SK-N-SH treated with all-trans-retinoic acid at 6 μM for 48 hours (cell line): ENCODE results near the gene TEX261.

Experiments
- ARNTL ChIP-seq: fragments of 450-650 bp; formaldehyde crosslinking; IDR thresholded peaks from 2 replicates; pipeline ENCODE4 v1.5.0; 2020; ENCODE audit warnings: low read depth, mild to moderate bottlenecking, moderate library complexity, borderline replicate concordance
- ESRRG ChIP-seq: fragments of 250-450 bp; sonication (Bioruptor Pico); IDR thresholded peaks from 2 replicates; pipeline ENCODE4 v1.6.1; 2021; ENCODE audit warnings: mild to moderate bottlenecking
- OSR1 ChIP-seq: fragments of 250-450 bp; sonication (Bioruptor Pico); IDR thresholded peaks from 2 replicates; pipeline ENCODE4 v1.8.0; 2022; ENCODE audit warnings: moderate library complexity, mild to moderate bottlenecking, inconsistent platforms
- RARB ChIP-seq: fragments of 250-450 bp; sonication (Bioruptor Pico); IDR thresholded peaks from 2 replicates; pipeline ENCODE4 v1.8.0; 2021; ENCODE audit warnings: mild to moderate bottlenecking, moderate library complexity
- TCF4 ChIP-seq: fragments of 250-450 bp; sonication (Bioruptor Pico); IDR thresholded peaks from 2 replicates; pipeline ENCODE4 v1.8.0; 2021; ENCODE audit warnings: mild to moderate bottlenecking, moderate library complexity, borderline replicate concordance
- ZFP3 ChIP-seq: fragments of 250-450 bp; sonication (Bioruptor Pico); IDR thresholded peaks from 2 replicates; pipeline ENCODE4 v1.5.0; 2020; ENCODE audit warnings: mild to moderate bottlenecking, moderate library complexity

DNA sequence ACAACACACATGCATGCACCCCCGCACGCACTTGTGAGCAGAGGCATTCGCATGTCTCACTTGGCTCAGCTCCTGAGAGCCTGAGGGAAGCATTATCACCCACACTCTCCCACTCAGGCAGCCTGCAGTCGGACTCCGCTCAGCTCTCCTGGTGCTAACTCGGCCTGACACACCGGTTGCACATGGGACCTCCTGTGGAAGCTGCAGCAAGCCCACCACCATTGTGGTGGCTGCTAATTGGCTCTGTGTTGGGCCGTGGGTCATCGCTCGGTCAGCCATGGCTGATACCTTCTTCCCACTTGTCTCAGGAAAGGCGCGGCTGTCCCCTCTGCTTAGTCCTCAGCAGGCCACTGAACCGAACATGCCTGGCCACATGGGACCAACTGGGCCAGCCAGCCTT, 13.7 kb upstream of the TEX261 start:
- TF ChIP-seq ESRRG (CRISPR knock-in tag) (no peak), RARB (CRISPR knock-in tag) (no peak), ZFP3 (CRISPR knock-in tag) (no peak), ARNTL (CRISPR knock-in tag) (no peak), OSR1 (CRISPR knock-in tag) (no peak), TCF4 (no peak)
